Vagina (tissue), 2 donors: Measurements from ENCODE around the gene DTX2.
"Not testable (repeated sequence)": the region's sequence is repeated elsewhere in the genome, so short reads cannot be mapped to it uniquely, and the experiment has no call there.

Source experiments
- POLR2A ChIP-seq, 2 donors: fragments of 450-650 bp; IDR thresholded peaks; one replicate each; pipeline ENCODE4 v1.6.1; 2017; ENCODE audit warnings: antibody characterized with exemption in 2 of 2, mild to moderate bottlenecking in 2 of 2, moderate library complexity in 2 of 2
- POLR2AphosphoS5 ChIP-seq, 2 donors: sonication (generic); formaldehyde crosslinking; IDR thresholded peaks; one replicate each; pipeline ENCODE4 v1.9.0; 2017; ENCODE audit warnings: antibody characterized with exemption in 2 of 2, mild to moderate bottlenecking in 2 of 2, low read depth in 1 of 2; ENCODE audit not compliant: insufficient read depth in 1 of 2
- TF ChIP-seq, protein P1 (sequence below), 3 experiments: fragments of 450-650 bp in 2 of 3; fragments of 200-600 bp in 1 of 3; sonication (generic) in 1 of 3; IDR thresholded peaks; one replicate each; pipeline ENCODE4 v1.5.1; 2017 to 2019; ENCODE audit warnings: antibody characterized with exemption in 3 of 3, mild to moderate bottlenecking in 2 of 3, moderate library complexity in 2 of 3

GRCh38 chr7:76495717-76496116 is 34.2 kb downstream of the DTX2 start:
- TF ChIP-seq, protein P1, sequence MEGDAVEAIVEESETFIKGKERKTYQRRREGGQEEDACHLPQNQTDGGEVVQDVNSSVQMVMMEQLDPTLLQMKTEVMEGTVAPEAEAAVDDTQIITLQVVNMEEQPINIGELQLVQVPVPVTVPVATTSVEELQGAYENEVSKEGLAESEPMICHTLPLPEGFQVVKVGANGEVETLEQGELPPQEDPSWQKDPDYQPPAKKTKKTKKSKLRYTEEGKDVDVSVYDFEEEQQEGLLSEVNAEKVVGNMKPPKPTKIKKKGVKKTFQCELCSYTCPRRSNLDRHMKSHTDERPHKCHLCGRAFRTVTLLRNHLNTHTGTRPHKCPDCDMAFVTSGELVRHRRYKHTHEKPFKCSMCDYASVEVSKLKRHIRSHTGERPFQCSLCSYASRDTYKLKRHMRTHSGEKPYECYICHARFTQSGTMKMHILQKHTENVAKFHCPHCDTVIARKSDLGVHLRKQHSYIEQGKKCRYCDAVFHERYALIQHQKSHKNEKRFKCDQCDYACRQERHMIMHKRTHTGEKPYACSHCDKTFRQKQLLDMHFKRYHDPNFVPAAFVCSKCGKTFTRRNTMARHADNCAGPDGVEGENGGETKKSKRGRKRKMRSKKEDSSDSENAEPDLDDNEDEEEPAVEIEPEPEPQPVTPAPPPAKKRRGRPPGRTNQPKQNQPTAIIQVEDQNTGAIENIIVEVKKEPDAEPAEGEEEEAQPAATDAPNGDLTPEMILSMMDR (IDR thresholded peaks at IDR 0.05): not testable (repeated sequence)
- not testable (repeated sequence) for TF ChIP-seq POLR2AphosphoS5 (IDR thresholded peaks at IDR 0.05; ENCODE audit: insufficient read depth in 1 of 2, low read depth in 1 of 2); POLR2A (IDR thresholded peaks at IDR 0.05)
